IMR-90 (cell line): ENCODE results near the gene DYRK1A. TPM values are rescaled to one million over a fixed set of nuclear protein-coding genes. Genes with fewer than 3 reads are reported as not detected.

ENCODE experiments used
- ATAC-seq: fragments of 200-7000 bp; cut with Tn5 transposase; 2 replicates; pipeline ENCODE4 v1.9.1; 2020; ENCODE audit warnings: low read depth, mild to moderate bottlenecking, moderate library complexity
- BruUV-seq: library from RNA; stranded (reverse); fragments of 400-500 nt; replicated peaks from 2 replicates; lab custom pipeline; 2021; lab: Mats Ljungman, UMichigan
- CTCF ChIA-PET: fragments of 300-600 bp; formaldehyde crosslinking; extraction: SDS; loops from one replicate; lab custom pipeline; 2021; ENCODE audit warnings: antibody characterized with exemption; lab: Yijun Ruan, JAX
- POLR2A ChIA-PET: fragments of 300-600 bp; sonication (Branson Sonifier 250); formaldehyde crosslinking; loops from one replicate; lab custom pipeline; 2022; ENCODE audit warnings: antibody characterized with exemption; ENCODE audit not compliant: unreplicated experiment; lab: Charles Lee
- DNase-seq: peaks from one replicate; pipeline ENCODE4 v3.0.0; 2013
- H2AFZ ChIP-seq: replicated peaks from 2 replicates; pipeline ENCODE3; 2013; ENCODE audit warnings: low read length, mild to moderate bottlenecking; ENCODE audit not compliant: poor library complexity
- H2AK5ac ChIP-seq: 2 replicates; pipeline ENCODE4 v1.6.1; 2013; ENCODE audit warnings: low read depth, low read length, inconsistent platforms
- H2AK9ac ChIP-seq: replicated peaks from 2 replicates; pipeline ENCODE3; 2013; ENCODE audit warnings: mild to moderate bottlenecking, low read depth, low read length, moderate library complexity; ENCODE audit not compliant: poor library complexity
- H2BK120ac ChIP-seq: 2 replicates; pipeline ENCODE4 v1.6.1; 2013; ENCODE audit warnings: low read depth, low read length, inconsistent platforms
- H2BK15ac ChIP-seq: 3 replicates; pipeline ENCODE4 v1.6.1; 2013; ENCODE audit warnings: low read depth, low read length, inconsistent platforms
- H2BK20ac ChIP-seq: 2 replicates; pipeline ENCODE4 v1.6.1; 2013; ENCODE audit warnings: low read depth, mild to moderate bottlenecking, inconsistent platforms, low read length, moderate library complexity
- H2BK5ac ChIP-seq: 2 replicates; pipeline ENCODE4 v1.6.1; 2013; ENCODE audit warnings: mild to moderate bottlenecking, low read depth, low read length, inconsistent platforms; ENCODE audit not compliant: poor library complexity, severe bottlenecking
- H3K14ac ChIP-seq: replicated peaks from 2 replicates; pipeline ENCODE4 v1.6.1; 2013; ENCODE audit warnings: low read depth, low read length, inconsistent platforms
- H3K18ac ChIP-seq: 2 replicates; pipeline ENCODE4 v1.6.1; 2013; ENCODE audit warnings: low read depth, low read length, control low read depth
- H3K23ac ChIP-seq: 2 replicates; pipeline ENCODE4 v1.6.1; 2013; ENCODE audit warnings: low read depth, low read length, inconsistent platforms
- H3K27ac ChIP-seq: 2 replicates; pipeline ENCODE4 v1.5.1; 2013; ENCODE audit warnings: mild to moderate bottlenecking, control low read depth, low read length; ENCODE audit not compliant: insufficient read depth
- H3K27me3 ChIP-seq: 2 replicates; pipeline ENCODE4 v1.6.1; 2013; ENCODE audit warnings: low read length; ENCODE audit not compliant: control insufficient read depth, insufficient read depth
- H3K36me3 ChIP-seq: 2 replicates; pipeline ENCODE4 v1.6.1; 2013; ENCODE audit warnings: low read length, mixed read lengths; ENCODE audit not compliant: control insufficient read depth, insufficient read depth
- H3K4ac ChIP-seq: 2 replicates; pipeline ENCODE4 v1.6.1; 2013; ENCODE audit warnings: low read depth, low read length, inconsistent platforms
- H3K4me1 ChIP-seq: 2 replicates; pipeline ENCODE4 v1.6.1; 2013; ENCODE audit warnings: low read length, mixed read lengths; ENCODE audit not compliant: control insufficient read depth, insufficient read depth
- H3K4me2 ChIP-seq: 2 replicates; pipeline ENCODE4 v1.6.1; 2013; ENCODE audit warnings: low read depth, mild to moderate bottlenecking, control low read depth, low read length, moderate library complexity
- H3K4me3 ChIP-seq: 2 replicates; pipeline ENCODE4 v1.5.1; 2013; ENCODE audit warnings: low read depth, mild to moderate bottlenecking, control low read depth, low read length, moderate library complexity; ENCODE audit not compliant: insufficient read depth
- H3K56ac ChIP-seq: 2 replicates; pipeline ENCODE4 v1.6.1; 2013; ENCODE audit warnings: low read length, inconsistent platforms; ENCODE audit not compliant: insufficient read depth; ENCODE audit errors: extremely low read depth
- H3K79me1 ChIP-seq, 2 experiments: 2 replicates each; pipeline ENCODE4 v1.6.1; 2013; ENCODE audit warnings: low read length in 2 of 2, inconsistent platforms in 1 of 2, low read depth in 1 of 2
- H3K9ac ChIP-seq: 2 replicates; pipeline ENCODE4 v1.6.1; 2013; ENCODE audit warnings: low read depth, low read length, control low read depth
- H3K9me1 ChIP-seq: 2 replicates; pipeline ENCODE4 v1.6.1; 2013; ENCODE audit warnings: low read length, inconsistent platforms; ENCODE audit not compliant: insufficient read depth
- H3K9me3 ChIP-seq: 2 replicates; pipeline ENCODE4 v1.6.1; 2013; ENCODE audit warnings: low read length; ENCODE audit not compliant: control insufficient read depth, insufficient read depth
- H4K20me1 ChIP-seq: 2 replicates; pipeline ENCODE4 v1.6.1; 2013; ENCODE audit warnings: low read length, inconsistent platforms; ENCODE audit not compliant: insufficient read depth
- H4K5ac ChIP-seq: 2 replicates; pipeline ENCODE4 v1.6.1; 2013; ENCODE audit warnings: mild to moderate bottlenecking, low read depth, low read length, control low read depth
- H4K8ac ChIP-seq, 2 experiments: 2 replicates each; pipeline ENCODE4 v1.6.1; 2013; ENCODE audit warnings: low read depth in 2 of 2, low read length in 2 of 2, control low read depth in 1 of 2, inconsistent platforms in 1 of 2
- H4K91ac ChIP-seq: 2 replicates; pipeline ENCODE4 v1.6.1; 2013; ENCODE audit warnings: low read depth, low read length, inconsistent platforms; ENCODE audit not compliant: insufficient read depth
- CEBPB ChIP-seq: IDR thresholded peaks from 2 replicates; pipeline ENCODE4 v1.6.1; 2012; ENCODE audit warnings: low read depth, low read length, improper control_type of control experiment
- FOS ChIP-seq: fragments of 150-350 bp; IDR thresholded peaks from 2 replicates; pipeline ENCODE4 v1.6.1; 2016; ENCODE audit warnings: low read depth, low read length
- MAFK ChIP-seq: IDR thresholded peaks from 2 replicates; pipeline ENCODE4 v1.6.1; 2012; ENCODE audit warnings: low read depth, low read length, improper control_type of control experiment
- RFX5 ChIP-seq: IDR thresholded peaks from 2 replicates; pipeline ENCODE4 v1.8.0; 2012; ENCODE audit warnings: low read depth, mild to moderate bottlenecking, low read length, moderate library complexity
- SMC3 ChIP-seq: fragments of 150-350 bp; IDR thresholded peaks from 2 replicates; pipeline ENCODE4 v1.6.1; 2016; ENCODE audit warnings: low read depth, mild to moderate bottlenecking, antibody characterized with exemption, low read length, moderate library complexity
- USF2 ChIP-seq: fragments of 150-350 bp; IDR thresholded peaks from 2 replicates; pipeline ENCODE4 v1.6.1; 2017; ENCODE audit warnings: mild to moderate bottlenecking, antibody characterized with exemption, low read length, low read depth
- WGBS, 2 experiments: methylation state at CpG; one replicate each; pipeline versions ENCODE4 v1.1.5 to v1.1.7; 2013; ENCODE audit warnings: missing lambda C conversion rate in 2 of 2; ENCODE audit not compliant: insufficient read length in 1 of 2; ENCODE audit errors: extremely low coverage in 2 of 2; 5-methylcytosine and 5-hydroxymethylcytosine counted together
- dilution Hi-C: fragments of 300-500 bp; cut with HindIII; formaldehyde crosslinking; loops from one replicate; pipeline ENCODE4 v1.14.3; 2018; ENCODE audit warnings: low sequenced_read_pairs; ENCODE audit not compliant: unreplicated experiment
- in situ Hi-C: fragments of 300-500 bp; cut with MboI; formaldehyde crosslinking; loops from 3 replicates; pipeline ENCODE4 v1.14.3; 2019; ENCODE audit warnings: low sequenced_read_pairs, inconsistent platforms, mixed read lengths
- intact Hi-C: fragments of 100-400 bp; cut with micrococcal nuclease; formaldehyde crosslinking; loops from 2 replicates; pipeline ENCODE4 v1.10.0; 2022
- polyA plus RNA-seq, 3 experiments: library from polyadenylated mRNA; depleted of rRNA; stranded (reverse); fragments of >200 nt; gene quantifications; 2 replicates each; pipeline ENCODE4 v1.2.3, GENCODE V29; 2012; ENCODE audit warnings: low replicate concordance in 1 of 3
- total RNA-seq: library from RNA; depleted of rRNA; stranded (reverse); fragments of >200 nt; gene quantifications from 2 replicates; pipeline ENCODE4 v1.2.3, GENCODE V29; 2012

DYRK1A gene
- total and polyA plus RNA-seq, 2 of the 4 experiments (the other 2 are of a cell fraction), result 18.6 to 50.5 TPM

- intact Hi-C loops (loop anchor here (5.0 kb wide), 1 partner anchor 196 kb away; the partner anchor contains the start of gene DYRK1A), in situ Hi-C loops (no loop called here), dilution Hi-C loops (no loop called here)
- H4K91ac ChIP-seq, result peak overlapping the region; percentile 83
- H3K14ac ChIP-seq, result peak overlapping the region; percentile 90
- CTCF ChIA-PET, result no interaction called here
- H3K27me3 ChIP-seq, result no peaks in the 10 kb centered on the region
- H3K4me1 ChIP-seq, result peaks cover 9% of the 10 kb centered on the region
- WGBS, 2 experiments, result 78% methylated on average over 18 of the region's 22 CpGs; no CpG with 5 or more reads in 1 of the 2 experiments
- peak overlapping the region; percentile 79 for H2BK5ac ChIP-seq
- DNase-seq (no peak), ATAC-seq (no peak)
- H3K36me3 ChIP-seq, result no peaks in the 10 kb centered on the region
- peak overlapping the region; percentile 70 for H3K56ac ChIP-seq
- BruUV-seq, result no TSS peak
- H3K9ac ChIP-seq, result peak overlapping the region; percentile 69
- no peaks in the 10 kb centered on the region; the same call in 1 of the 2 replicates for H3K9me3 ChIP-seq
- POLR2A ChIA-PET, result interaction anchor here (1.2 to 1.5 kb wide), 2 partner anchors 8 to 194 kb away, joined by 3 to 6 read pairs; no protein-coding TSS in a partner anchor
- peak overlapping the region; percentile 55 for H2BK120ac ChIP-seq
- TF ChIP-seq USF2 (no peak), FOS (no peak), RFX5 (no peak), CEBPB (no peak), SMC3 (no peak), MAFK (no peak)
- peak overlapping the region; percentile 48 for H3K4me3 ChIP-seq
- H3K18ac ChIP-seq, result peak overlapping the region; percentile 40
- H3K4ac ChIP-seq, result peak overlapping the region; percentile 96
- peak overlapping the region; percentile 91 for H3K4me2 ChIP-seq
- H2BK20ac ChIP-seq, result 0 out of 2 replicates have a peak overlapping the region, but pooled peaks have one; percentile 9
- H2AK5ac ChIP-seq, result peak overlapping the region; percentile 90
- H4K20me1 ChIP-seq, result peaks cover 3% of the 10 kb centered on the region; the same call in 1 of the 2 replicates
- peak overlapping the region; percentile 62 to 96 for H4K8ac ChIP-seq
- H3K27ac ChIP-seq, result peak overlapping the region; percentile 69
- peaks cover 12% of the 10 kb centered on the region for H3K9me1 ChIP-seq
- H2AFZ ChIP-seq, result peak overlapping the region; percentile 99
- H2AK9ac ChIP-seq, result peak overlapping the region; percentile 87
- H3K79me1 ChIP-seq, result peaks cover 0 to 12% of the 10 kb centered on the region in 2 experiments; a peak in 3 of 4 replicates
- peak overlapping the region; percentile 84 for H4K5ac ChIP-seq
- H3K23ac ChIP-seq, result peak overlapping the region; percentile 64; the same call in 1 of the 2 replicates
- peak overlapping the region; percentile 81; the same call in 1 of the 3 replicates for H2BK15ac ChIP-seq
Measured at GRCh38 chr21:37562920-37563640, 196.5 kb downstream of the DYRK1A start.
